HG02970 (cell line): Measurements from ENCODE around the gene PPIC.
A peak's percentile ranks its signal among the peaks of the same experiment; 100 is the strongest.
"Not testable (repeated sequence)": the region's sequence is repeated elsewhere in the genome, so short reads cannot be mapped to it uniquely, and the experiment has no call there.

Source experiments
- ATAC-seq: cut with Tn5 transposase; IDR thresholded peaks from one replicate; pipeline ENCODE4 v1.9.1; 2021; ENCODE audit warnings: mild to moderate bottlenecking, moderate library complexity, moderate number of reproducible peaks; ENCODE audit not compliant: unreplicated experiment, low FRiP score

PPIC gene

DNA sequence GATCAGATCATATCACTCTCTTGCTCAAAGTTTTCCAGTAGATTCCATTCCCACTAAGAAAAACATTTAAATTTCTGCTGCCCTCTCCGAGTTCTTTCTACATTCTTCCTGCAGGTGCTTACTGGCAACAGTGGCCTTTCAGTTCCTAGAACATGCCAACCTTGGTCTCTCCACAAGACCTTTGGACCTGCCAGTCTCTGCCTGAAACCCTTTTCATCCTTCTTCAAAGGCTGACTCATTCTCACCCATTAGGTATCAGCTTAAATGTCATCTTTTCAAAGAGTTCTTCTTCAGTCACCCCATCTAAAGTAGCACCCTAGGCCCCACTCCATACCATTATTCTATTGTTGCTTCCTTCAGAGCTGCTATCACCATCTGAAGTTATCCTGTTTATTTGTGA, 21.8 kb downstream of the PPIC start:
- ATAC-seq: no peak

DNA sequence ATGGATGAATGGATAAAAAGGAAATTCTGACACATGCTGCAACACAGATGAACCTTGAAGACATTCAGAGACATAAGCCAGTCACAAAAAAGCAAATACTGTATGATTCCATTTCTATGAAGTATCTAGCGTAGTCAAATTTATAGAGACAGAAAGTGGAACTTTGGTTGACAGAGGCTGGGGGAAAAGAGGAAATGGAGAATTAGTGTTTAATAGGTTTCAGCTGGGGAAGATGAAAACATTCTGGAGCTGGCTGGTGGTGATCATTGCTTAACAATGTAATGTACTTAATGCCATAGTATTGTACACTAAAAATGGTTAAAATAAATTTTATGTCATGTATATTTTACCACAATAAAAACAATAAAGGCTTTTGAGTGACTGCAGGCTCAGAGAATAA, 24.2 kb downstream of the PPIC start:
- ATAC-seq: no peak

DNA sequence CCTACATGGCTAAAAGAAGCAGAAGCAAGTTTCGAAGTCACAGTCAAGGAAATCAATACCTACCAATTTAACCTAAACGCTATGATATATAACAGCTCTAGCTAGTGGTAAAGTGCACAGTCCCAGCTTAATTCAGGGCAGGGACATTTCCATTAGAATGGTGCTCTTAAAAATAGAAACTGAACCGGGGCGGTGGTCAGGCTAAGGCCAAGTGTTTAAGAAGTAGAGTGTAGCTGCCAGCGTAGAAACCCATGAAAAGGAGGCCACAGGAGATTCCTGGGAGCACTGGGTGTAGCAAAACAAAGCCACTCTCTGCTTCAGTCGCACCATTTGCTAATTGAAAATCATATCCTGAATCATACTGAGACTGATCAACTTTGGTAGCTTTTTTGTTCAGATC, 28.8 kb downstream of the PPIC start:
- ATAC-seq: no peak

DNA sequence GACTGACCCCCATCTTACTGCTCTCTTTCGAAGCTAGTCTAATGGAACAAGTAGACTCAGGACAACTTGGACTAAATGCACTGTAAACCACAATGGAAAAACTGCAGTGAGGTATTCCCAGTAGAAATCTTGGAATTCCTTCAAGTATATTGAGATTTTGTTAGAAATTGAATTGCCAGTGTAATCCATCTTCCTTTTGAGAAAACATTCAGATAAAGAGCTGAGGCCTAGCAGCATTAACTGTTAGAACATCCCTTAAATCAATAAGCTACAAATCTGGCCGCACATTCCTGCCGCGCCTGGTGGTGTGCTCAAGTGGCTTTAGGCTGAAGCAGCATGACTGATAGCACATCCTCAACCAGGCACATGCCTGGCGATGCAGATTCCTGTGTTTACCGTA, 29.3 kb downstream of the PPIC start:
- no peak for ATAC-seq

DNA sequence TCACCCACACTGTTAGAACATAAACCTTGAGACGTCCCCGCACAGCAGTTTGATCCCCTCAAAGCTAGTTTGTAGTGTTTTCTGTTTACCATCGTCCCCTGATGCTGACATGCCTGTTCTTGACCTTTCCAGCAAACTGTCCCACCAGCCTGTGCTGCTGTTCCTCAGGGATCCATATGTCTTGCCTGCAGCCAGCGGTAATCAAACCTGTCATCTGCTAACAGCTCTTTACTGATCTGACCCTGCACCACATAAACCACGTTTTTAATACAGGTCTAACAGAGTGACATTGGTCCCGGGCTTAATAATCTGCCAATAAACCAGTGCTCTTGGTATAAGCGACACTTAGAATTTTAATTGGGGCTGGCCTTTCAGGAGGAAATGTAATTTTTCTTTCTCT, 34.7 kb downstream of the PPIC start:
- ATAC-seq: no peak

DNA sequence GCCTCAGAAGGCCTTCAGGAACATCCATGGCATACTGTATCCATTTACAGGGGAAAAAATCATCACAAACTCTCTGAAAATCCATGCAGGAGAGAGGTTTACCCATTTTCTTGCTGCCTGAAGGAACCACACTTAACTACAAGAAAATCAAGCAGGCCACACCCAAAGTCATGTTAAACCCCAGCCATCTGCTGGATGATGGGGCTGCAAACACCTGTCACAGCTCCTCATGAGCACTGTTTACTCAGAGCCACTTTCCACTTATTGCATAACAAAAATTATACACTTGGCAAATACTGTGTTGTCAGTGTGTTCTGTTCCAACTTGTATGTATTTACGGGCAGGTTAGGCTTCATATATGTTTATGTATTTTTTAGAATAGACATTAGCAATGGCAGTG, 35.8 kb downstream of the PPIC start:
- ATAC-seq: no peak

DNA sequence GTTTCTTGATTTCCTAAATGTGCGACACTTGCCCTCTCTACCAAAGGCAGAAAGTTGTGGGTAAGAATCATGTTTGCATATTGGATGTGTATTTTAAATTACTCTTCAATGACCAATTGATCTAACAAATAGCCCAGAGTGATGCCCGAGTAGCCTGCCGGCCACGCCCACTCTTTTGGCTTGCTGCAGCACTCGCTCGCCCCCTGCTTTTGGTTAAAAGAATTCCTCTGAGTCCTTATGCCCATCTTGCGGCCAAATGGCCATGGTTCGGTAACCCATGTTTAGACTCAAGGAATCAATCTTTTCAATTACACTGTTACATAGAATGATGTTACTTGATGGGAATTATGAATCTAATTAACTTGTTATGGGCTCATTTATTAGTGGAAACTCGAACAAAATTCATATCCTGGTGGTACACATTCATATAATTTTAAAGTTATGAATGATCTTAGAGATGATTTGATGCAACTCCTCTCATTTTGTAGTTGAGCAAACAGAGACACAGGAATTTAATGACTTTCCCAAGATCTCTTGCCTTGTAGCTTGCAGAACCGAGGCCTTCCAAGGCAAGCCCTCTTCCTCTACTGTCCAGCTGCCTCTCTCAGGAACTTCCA, 36.5 kb downstream of the PPIC start:
- ATAC-seq: peak; percentile 94

DNA sequence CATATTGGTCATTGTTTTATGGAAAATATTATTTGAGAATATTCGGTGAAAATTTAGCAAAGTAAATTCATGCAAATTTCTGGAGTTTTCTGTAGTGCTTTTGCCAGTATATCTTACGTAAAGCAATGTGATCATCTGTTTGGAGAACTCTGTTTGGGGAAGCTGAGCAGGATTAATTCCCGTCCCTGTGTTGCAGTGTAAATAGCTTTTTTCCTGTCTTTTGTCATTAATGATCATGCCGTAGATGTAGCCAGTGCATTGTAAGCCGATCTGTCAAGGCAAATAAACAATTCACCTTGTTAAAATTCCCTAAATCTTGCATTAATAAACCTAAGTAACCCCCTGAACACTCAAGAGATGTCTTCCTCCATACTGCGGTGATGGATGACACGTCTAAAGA, 39.2 kb downstream of the PPIC start:
- ATAC-seq: no peak

DNA sequence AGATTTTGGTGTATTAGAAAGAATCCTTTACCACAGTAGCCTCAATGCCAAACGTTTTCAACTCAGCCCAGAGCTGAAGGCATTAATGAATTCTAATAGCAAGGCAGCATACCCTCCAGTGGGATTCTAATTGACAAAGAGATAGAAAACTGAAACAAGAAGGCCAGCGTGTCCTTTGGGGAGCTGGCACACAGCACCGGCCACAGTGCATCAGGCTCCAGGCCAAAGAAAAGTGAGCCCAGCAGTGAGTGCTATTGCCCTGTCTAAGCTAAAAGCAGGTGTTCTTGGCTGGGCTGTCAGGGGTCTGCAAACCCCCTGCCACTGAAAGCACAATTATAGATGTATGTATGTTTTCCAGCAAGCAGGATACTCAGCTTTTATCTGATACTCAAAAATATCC, 40.4 kb downstream of the PPIC start:
- no peak for ATAC-seq

DNA sequence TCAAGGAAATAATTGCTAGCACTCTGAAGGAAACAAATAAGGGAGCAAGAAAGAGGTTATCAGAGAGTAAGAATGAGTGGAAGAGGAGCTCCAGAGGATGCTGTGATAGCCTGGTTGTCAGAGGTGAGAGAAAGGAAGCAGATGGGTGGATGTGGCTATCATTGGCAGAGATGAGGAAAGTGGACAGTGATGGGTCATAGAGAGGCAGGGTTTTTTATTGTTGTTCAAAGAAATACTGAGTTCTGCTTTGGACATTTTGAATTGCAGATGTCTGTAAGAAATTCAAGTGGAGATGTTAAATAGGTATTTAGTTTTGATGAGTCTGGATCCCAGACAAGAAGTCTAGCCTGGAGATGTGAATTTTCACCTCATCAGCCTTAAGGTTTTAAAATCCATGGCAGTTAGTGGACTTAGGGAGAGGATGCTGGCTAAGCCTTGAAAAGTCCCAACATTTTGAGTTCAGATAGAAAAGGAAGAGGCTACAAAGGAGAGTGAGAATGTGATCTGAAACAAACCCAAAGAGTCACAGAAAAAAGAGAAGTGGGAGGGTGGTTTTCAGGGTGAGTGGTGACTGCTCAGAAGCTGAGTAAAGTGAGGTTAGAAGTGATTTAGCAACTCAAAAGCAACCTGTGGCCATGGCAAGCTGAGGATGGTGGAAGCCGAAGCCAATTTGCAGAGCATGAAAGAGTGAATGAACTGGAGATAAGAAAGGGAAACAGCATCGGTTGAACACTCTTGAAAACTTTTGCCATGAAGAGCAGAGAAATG, 50.4 kb downstream of the PPIC start:
- ATAC-seq: peak; percentile 66

DNA sequence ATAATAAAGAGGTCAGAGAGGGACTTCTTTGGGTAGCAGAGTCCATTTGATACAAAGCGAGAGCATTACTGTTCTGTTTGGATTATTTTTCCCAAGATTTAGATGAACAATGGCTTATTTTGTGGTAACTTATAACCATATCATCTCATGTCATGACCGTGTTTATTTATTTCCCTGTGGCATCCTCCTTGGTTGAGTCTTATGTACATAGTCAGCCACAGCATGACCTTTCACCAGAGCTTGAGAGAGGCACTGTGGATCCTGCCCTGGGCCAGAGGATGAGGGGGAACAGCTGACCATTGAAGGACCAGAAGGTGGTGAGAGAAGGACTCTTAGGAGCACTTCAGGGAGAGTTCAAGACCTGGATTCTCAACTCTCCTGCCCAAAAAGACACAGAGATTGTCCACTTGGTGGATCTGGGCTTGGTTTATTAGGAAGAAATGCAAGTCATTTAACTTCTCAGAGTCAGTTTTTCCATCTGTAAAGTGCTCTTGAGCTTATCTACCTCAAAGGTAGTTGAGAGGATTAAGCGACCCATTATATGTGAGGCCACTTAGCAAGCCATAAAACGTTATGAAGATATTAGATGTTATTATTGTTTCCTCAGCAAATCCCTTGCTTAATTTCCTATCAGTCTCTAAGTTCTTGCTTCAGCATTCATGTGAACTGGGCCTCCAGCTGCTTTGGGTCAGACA, 51.4 kb downstream of the PPIC start:
- ATAC-seq: no peak

DNA sequence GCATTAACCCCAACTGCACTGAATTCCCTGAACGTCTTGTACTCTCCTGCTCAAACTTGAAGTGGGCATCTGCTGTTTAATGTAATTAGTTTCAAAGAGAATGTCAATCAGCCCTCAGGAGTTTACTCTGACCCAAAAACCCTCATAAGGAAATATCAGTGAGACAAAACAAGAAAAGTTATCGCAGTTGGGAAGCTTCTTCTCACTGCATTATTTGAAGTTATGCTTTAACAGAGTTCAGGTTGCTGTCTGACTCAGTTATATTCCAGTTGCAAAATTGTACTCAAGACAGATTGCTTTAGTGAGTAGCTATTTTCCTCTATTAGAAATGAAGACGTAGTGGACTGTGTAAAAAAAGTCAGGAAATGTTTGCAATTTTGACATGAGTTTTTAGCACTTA, 52.1 kb downstream of the PPIC start:
- no peak for ATAC-seq

DNA sequence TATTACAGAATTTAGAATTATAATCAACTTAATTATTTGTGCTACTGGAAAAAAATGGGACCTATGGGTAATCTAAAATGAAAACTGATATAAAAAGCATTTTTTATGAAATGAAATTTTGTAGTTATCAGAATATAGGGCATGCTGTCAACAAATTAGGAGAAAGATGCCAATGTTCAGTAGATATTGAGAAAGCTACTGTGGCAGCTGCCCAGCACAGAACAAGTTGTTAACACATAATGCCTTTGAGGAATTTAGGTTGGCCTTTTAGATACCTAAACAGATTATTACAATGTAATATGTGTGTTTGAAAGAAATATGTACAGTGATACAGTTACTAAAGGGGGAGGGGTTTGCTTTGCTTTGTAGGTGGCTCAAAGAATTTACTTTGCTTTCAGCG, 54.1 kb downstream of the PPIC start:
- ATAC-seq: no peak

DNA sequence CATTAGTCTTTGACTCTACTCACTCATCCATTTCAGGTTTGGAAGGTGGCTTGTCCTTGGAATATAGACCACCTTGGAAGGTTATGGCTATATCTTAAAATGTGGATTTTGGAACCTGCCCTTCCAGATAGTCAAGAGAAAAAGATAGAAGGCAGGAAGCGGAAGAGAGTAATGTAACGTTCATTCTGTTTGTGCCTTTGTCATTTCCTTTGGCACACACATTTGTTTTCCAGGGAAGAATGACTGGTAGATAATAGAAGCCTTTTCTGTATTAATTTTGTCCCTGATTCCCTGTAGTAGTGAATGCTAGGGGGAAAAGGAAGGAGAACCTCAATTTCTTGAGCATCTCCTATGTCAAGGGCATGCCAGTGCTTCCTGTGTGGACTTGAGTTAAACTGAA, 54.7 kb downstream of the PPIC start:
- no peak for ATAC-seq

DNA sequence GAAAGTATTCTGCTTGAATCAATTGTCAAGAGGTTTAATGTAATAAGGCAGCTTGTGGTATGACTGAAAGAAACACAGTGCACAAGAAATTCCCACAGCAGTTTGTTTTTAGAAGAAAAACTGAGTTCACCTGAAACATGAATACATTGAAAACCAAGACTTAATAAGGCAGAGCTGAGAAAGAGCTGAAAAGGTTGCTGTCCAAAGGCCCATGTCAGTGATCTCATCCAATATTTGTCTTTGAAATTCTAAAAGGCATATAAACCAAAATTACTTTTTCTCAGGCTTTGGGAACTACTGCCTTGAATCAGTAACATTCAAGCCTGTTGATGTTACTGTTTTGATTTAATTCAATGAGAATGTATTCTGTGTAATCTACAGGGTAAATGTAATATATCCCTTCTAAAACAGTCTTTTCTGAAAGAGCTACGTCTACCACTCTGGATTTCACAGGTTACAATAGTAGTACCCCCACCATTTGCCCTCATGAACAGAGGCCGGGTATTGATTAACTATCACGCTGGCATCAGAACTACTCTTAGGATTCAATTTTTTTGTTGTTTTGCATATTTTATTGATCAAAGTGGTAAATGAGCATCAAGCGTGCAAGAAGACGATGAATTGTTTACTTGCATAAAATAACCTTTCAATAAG, 57.8 kb downstream of the PPIC start:
- no peak for ATAC-seq

DNA sequence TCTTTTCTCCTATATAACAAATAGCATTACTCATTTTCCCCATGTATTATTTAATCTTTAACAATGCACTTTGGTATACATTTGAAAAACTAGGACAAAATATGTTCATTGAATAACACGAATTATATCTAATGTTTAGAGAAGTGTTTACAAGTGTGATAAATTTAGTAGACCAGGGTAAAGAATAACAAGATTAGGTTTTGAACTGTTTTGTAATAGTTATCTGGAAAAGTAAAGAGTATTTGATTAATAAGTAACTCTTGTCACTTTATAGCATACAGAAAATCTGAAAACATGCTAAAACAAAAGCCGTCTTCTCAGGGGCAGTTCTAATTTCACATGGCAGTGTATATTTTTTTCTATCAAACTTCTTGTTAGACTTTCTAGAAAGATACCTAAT, 58.5 kb downstream of the PPIC start:
- ATAC-seq: no peak

DNA sequence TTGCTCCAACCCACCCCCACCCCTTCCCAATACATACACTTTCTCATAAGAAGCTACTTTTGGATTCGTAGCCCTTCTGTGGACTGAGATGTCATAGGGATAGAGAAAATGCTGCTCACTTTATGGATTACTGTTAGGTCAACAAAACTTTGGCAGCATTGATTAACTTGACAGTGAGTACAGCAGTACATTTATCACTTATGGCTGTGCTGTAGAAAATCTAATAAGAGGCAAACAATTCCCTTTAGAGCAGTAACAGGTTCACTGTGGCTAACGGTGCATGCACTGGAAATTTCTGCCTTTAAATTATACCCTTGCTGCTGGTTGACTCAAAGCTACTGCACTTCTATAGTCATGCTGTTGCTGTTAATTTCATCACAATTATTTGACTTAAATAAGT, 59.2 kb downstream of the PPIC start:
- ATAC-seq: no peak

DNA sequence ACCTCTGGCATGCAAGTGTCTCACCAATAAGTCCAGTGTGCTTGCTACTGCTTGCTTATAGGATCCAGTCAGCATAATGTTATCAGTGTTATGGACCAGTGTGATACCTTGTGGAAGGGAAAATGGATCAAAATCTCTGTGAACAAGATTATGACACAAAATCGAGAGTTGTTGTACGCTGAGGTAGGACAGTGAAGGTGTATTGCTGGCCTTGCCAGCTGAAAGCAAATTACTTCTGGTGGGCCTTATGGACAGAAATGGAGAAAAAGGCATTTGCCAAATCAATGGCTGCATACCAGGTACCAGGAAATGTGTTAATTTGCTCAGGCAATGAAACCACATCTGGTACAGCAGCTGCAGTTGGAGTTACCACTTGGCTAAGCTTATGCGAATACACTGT, 62.3 kb downstream of the PPIC start:
- not testable (repeated sequence) for ATAC-seq

DNA sequence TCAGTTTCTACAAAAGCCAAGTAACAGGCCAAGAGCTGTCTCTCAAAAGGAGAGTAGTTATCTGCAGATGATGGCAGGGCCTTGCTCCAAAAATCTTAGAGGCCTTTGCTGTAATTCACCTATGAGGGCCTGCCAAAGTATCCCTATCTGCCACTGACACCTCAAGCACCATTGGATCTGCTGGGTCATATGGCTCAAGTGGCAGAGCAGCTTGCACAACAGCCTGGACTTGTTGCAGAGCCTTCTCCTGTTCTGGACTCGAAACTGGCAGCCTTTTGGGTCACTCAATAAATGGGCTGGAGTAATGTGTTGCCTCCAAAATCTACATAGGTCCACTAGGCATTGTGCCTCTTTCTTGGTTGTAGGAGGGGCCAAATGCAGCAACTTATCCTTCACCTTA, 62.8 kb downstream of the PPIC start:
- ATAC-seq: not testable (repeated sequence)
